ENCODE data around the gene SYNGR1. TPM values are rescaled to one million over a fixed set of nuclear protein-coding genes. Genes with fewer than 3 reads are reported as not detected.

Gene SYNGR1
- total RNA-seq, 1 experiment from 2014 or later = 0.35 TPM

GRCh38 chr22:39316440-39317083, 33.2 kb upstream of the SYNGR1 start:
- H3K27ac Mint-ChIP-seq (ENCODE audit: low read depth, unreplicated experiment) = peak overlapping the region; percentile 100
- POLR2A ChIA-PET = interaction anchor here (0.5 to 6.4 kb wide), 27 partner anchors 15 to 1030 kb away, joined by 3 to 102 read pairs (median 3); partner anchors contain the start of genes ADSL, ATF4, CBX7 and MIEF1
- BruUV-seq (replicated peaks) = no TSS peak
- intact Hi-C loops (cut with micrococcal nuclease) = loop anchor here (5.0 kb wide), 3 partner anchors 206 to 444 kb away; partner anchors contain the start of genes ATF4 and CBX6
- no peaks in the 10 kb centered on the region for H3K9me3 Mint-ChIP-seq (ENCODE audit: unreplicated experiment)
- H3K36me3 Mint-ChIP-seq (ENCODE audit: insufficient read depth, unreplicated experiment) = peaks cover 90% of the 10 kb centered on the region
- peak overlapping the region; percentile 99 for H3K4me3 Mint-ChIP-seq (ENCODE audit: unreplicated experiment)
- DNase-seq (ENCODE audit: unreplicated experiment) = peak; percentile 96
- TF ChIP-seq CTCF (IDR thresholded peaks at IDR 0.05; ENCODE audit: unreplicated experiment) = peak; percentile 95
- peaks cover 17% of the 10 kb centered on the region for H3K4me1 Mint-ChIP-seq (ENCODE audit: insufficient read depth, unreplicated experiment)
- no peaks in the 10 kb centered on the region for H3K27me3 Mint-ChIP-seq (ENCODE audit: insufficient read depth, unreplicated experiment)
- CTCF ChIA-PET = interaction anchor here (0.6 to 12.1 kb wide), 25 partner anchors 7 to 1793 kb away, joined by 3 to 256 read pairs (median 3); no protein-coding TSS in a partner anchor

GRCh38 chr22:39317084-39317774, 32.6 kb upstream of the SYNGR1 start:
- ChIA-PET CTCF (interaction anchor here (0.6 to 12.1 kb wide), 18 partner anchors 8 to 656 kb away, joined by 3 to 256 read pairs (median 4); no protein-coding TSS in a partner anchor), POLR2A (interaction anchor here (0.7 to 6.4 kb wide), 25 partner anchors 8 to 1755 kb away, joined by 3 to 102 read pairs (median 15); partner anchors contain the start of genes ATF4, CBX7, MIEF1 and RPS19BP1)
- intact Hi-C loops (cut with micrococcal nuclease) = loop anchor here (5.0 kb wide), 3 partner anchors 205 to 445 kb away; partner anchors contain the start of genes ATF4 and CBX6
- H3K36me3 Mint-ChIP-seq (ENCODE audit: insufficient read depth, unreplicated experiment) = peaks cover 83% of the 10 kb centered on the region
- BruUV-seq (replicated peaks) = no TSS peak
- peak overlapping the region; percentile 100 for H3K27ac Mint-ChIP-seq (ENCODE audit: low read depth, unreplicated experiment)
- no peak for TF ChIP-seq CTCF (IDR thresholded peaks at IDR 0.05; ENCODE audit: unreplicated experiment)
- peak overlapping the region; percentile 99 for H3K4me3 Mint-ChIP-seq (ENCODE audit: unreplicated experiment)
- peak; percentile 55 for DNase-seq (ENCODE audit: unreplicated experiment)
- H3K4me1 Mint-ChIP-seq (ENCODE audit: insufficient read depth, unreplicated experiment) = peaks cover 15% of the 10 kb centered on the region
- no peaks in the 10 kb centered on the region for H3K9me3 Mint-ChIP-seq (ENCODE audit: unreplicated experiment)
- H3K27me3 Mint-ChIP-seq (ENCODE audit: insufficient read depth, unreplicated experiment) = no peaks in the 10 kb centered on the region

GRCh38 chr22:39317775-39318506, 31.9 kb upstream of the SYNGR1 start:
- DNase-seq (ENCODE audit: unreplicated experiment) = peak; percentile 49
- peaks cover 15% of the 10 kb centered on the region for H3K4me1 Mint-ChIP-seq (ENCODE audit: insufficient read depth, unreplicated experiment)
- H3K4me3 Mint-ChIP-seq (ENCODE audit: unreplicated experiment) = peak overlapping the region; percentile 99
- no peaks in the 10 kb centered on the region for H3K27me3 Mint-ChIP-seq (ENCODE audit: insufficient read depth, unreplicated experiment)
- no peaks in the 10 kb centered on the region for H3K9me3 Mint-ChIP-seq (ENCODE audit: unreplicated experiment)
- POLR2A ChIA-PET = interaction anchor here (0.6 to 6.4 kb wide), 44 partner anchors 9 to 1755 kb away, joined by 3 to 102 read pairs (median 6); partner anchors contain the start of genes ATF4, CBX7, GTPBP1 and MIEF1
- CTCF ChIA-PET = interaction anchor here (0.6 to 12.1 kb wide), 18 partner anchors 9 to 657 kb away, joined by 3 to 256 read pairs (median 4); no protein-coding TSS in a partner anchor
- H3K36me3 Mint-ChIP-seq (ENCODE audit: insufficient read depth, unreplicated experiment) = peaks cover 76% of the 10 kb centered on the region
- intact Hi-C loops (cut with micrococcal nuclease) = loop anchor here (5.0 kb wide), 3 partner anchors 204 to 446 kb away; partner anchors contain the start of genes ATF4 and CBX6
- no TSS peak for BruUV-seq (replicated peaks)
- peak overlapping the region; percentile 100 for H3K27ac Mint-ChIP-seq (ENCODE audit: low read depth, unreplicated experiment)
- no peak for TF ChIP-seq CTCF (IDR thresholded peaks at IDR 0.05; ENCODE audit: unreplicated experiment)

All from MCF 10A (cell line).